CD4-positive, alpha-beta T cell treated with Interleukin-15 for 1 hour (primary cell): Measurements from ENCODE around the gene DKKL1.
A peak's percentile ranks its signal among the peaks of the same experiment; 100 is the strongest.
"Not testable (repeated sequence)": the region's sequence is repeated elsewhere in the genome, so short reads cannot be mapped to it uniquely, and the experiment has no call there.

Experiments
- DNase-seq: peaks from one replicate; pipeline ENCODE4 v3.0.0-alpha.2; 2020

The DKKL1 gene

GRCh38 chr19:49363268-49364082 is at the start of gene DKKL1:
TSS of gene DKKL1 (plus strand) at chr19:49363877. CDS start at chr19:49363999, 122 bp downstream.
- DNase-seq = peak; percentile 88

- DNase-seq = no peak
Measured at GRCh38 chr19:49315111-49315510, 48.6 kb upstream of the DKKL1 start.

GRCh38 chr19:49316284-49316683 is 47.4 kb upstream of the DKKL1 start:
- DNase-seq = no peak

- DNase-seq = no peak
Measured at GRCh38 chr19:49318296-49318695, 45.4 kb upstream of the DKKL1 start.

GRCh38 chr19:49324801-49325576 is 38.7 kb upstream of the DKKL1 start, which contains the start of gene SLC6A16:
TSS of gene SLC6A16 (minus strand) at chr19:49325191. CDS start at chr19:49311347, 13,844 bp downstream.
- no peak for DNase-seq

- not testable (repeated sequence) for DNase-seq
Measured at GRCh38 chr19:49325756-49326155, 37.9 kb upstream of the DKKL1 start.

GRCh38 chr19:49326165-49326704 is 37.4 kb upstream of the DKKL1 start:
- DNase-seq = no peak

- peak; percentile 36 for DNase-seq
Measured at GRCh38 chr19:49327878-49328544, 35.7 kb upstream of the DKKL1 start.

- no peak for DNase-seq
Measured at GRCh38 chr19:49328741-49329140, 34.9 kb upstream of the DKKL1 start.

- DNase-seq = not testable (repeated sequence)
Measured at GRCh38 chr19:49331187-49331586, 32.5 kb upstream of the DKKL1 start.

- DNase-seq = peak; percentile 69
Measured at GRCh38 chr19:49331616-49332055, 32.0 kb upstream of the DKKL1 start.

GRCh38 chr19:49332691-49333417 is 30.8 kb upstream of the DKKL1 start:
- not testable (repeated sequence) for DNase-seq

- no peak for DNase-seq
Measured at GRCh38 chr19:49333418-49333805, 30.3 kb upstream of the DKKL1 start.

GRCh38 chr19:49333811-49334288 is 29.8 kb upstream of the DKKL1 start:
- DNase-seq = peak; percentile 88

GRCh38 chr19:49335071-49335783 is 28.4 kb upstream of the DKKL1 start, which contains the start of gene CD37:
TSS of gene CD37 (plus strand) at chr19:49335406. CDS start at chr19:49335541, 135 bp downstream.
- DNase-seq = peak; percentile 69

- peak; percentile 52 for DNase-seq
Measured at GRCh38 chr19:49335784-49336481, 27.7 kb upstream of the DKKL1 start.

GRCh38 chr19:49336482-49337266 is 27.0 kb upstream of the DKKL1 start:
- DNase-seq = no peak

- no peak for DNase-seq
Measured at GRCh38 chr19:49337267-49338022, 26.2 kb upstream of the DKKL1 start.
